Measurements from ENCODE around the gene LRRC32.

The LRRC32 gene

GRCh38 chr11:76662656-76663485, 7.7 kb downstream of the LRRC32 start:
- DNase-seq, result no peak

DNA sequence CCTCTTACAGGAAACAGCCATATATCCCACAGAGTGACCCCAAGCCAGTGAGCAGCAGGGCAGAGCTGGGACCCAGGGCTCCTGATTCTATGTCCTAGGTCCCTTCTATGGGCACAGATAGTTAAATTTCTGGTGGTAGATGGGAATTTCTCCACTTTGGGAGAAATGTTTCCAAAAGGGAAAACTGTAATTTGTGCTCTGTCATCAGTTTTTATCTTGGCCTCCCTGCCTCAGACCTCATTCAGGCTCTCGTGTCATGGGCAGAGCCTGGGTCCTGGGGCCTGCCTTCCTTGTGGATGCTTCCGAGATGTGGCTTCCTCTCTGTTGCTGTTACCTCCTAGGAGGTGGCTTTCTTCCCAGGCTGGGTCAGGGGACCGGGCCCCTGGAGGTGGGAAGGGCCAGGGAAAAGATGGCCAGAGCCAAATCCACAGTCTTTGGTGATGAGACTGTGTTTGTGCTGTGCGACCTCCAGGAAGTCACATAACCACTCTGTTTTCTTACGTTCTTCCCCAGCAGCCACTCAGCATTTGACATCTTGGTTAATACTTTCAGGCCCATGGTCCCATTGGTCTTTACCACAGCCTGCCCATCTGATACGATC, 8.6 kb downstream of the LRRC32 start:
- DNase-seq, result no peak

- no peak for DNase-seq
Observed at GRCh38 chr11:76661306-76661751, 9.2 kb downstream of the LRRC32 start.

GRCh38 chr11:76660533-76661305, 9.8 kb downstream of the LRRC32 start:
- no peak for DNase-seq

DNA sequence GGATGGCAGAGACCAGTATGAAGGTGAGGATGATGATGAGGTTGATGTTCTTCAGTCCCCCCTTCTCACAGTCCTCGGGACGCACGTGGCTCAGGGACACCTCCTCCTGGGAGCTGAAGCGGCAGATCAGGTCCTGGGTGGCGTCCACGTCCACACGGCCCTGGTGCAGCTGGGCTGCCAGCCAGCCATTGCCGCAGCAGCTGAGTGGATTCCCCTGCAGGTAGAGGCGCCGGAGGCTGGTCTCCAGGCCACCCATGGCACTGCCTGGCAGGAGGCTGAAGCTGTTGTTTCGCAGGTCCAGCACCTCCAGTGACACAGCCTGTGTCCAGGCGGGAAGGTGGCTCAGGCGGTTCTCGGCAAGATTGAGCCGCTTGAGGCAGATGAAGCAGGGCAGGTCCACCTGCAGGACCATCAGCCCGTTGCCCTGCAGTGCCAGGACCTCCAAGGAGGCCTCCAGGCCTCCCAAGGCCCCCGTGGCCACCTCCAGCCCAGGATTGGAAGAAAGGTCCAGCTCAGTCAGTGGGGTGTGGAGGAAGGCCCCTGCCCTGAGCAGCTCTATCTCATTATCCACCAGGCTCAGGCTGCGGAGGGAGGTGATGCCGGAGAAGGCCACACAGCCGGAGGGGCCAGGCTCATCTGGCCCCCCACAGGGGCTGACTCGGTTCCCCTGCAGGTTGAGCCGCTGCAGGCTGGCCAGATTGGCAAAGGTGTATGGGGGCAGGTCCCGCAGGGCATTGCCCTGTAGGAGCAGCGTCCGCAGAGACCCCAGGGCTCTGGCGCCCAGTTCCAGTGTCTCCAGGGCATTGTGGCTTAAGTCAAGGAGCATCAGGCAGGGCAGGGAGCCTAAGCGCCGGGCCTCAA, 10.6 kb downstream of the LRRC32 start:
- no peak for DNase-seq

- no peak for DNase-seq
Observed at GRCh38 chr11:76658651-76659650, 11.6 kb downstream of the LRRC32 start.

DNA sequence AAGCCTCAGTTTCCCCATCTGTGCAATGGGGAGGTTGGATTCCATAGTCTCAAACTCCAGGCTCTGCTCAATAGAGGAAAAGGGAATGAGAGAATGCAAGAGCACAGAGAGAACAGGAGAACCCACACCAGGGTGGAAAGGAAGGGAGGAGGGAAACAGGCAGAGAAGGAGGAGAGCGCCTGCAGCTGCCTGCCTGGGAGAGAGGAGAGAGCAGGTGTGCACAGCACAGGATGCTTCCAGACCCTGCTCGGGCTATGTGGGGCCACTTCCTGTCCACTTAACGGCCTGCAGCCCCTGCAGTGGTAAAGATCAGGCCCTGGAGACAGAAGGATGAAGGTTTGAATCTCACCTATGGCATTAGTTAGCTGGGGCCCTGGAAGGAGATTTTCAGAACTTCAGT, 12.3 kb downstream of the LRRC32 start:
- no peak for DNase-seq

GRCh38 chr11:76657187-76658170, 13.1 kb downstream of the LRRC32 start:
- DNase-seq, result no peak

DNA sequence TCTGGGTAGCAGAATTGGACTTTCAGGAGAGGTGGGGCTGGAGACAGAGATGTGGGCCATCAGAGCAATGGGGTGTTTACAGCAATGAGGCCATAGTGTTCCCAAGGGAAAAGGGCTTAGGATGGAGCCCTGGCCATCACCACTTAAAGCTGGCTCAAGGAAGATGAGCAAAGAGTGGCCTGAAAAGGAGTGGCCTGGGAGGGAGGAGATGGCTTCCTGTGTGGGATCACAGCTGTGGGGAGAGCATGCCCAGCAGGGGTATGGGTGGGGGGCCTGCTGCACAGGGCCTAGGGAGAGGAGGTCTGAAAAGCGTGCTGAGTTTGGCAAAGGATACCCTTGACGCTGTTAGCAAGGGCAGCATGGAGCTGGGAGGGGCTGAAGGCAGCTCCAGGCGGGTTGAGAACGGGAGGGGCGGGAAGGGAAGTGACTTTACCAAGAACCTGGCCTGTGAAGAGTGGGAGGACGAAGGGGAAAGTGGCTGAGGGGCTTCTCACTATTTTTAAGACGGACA, 13.9 kb downstream of the LRRC32 start:
- DNase-seq, result no peak

DNA sequence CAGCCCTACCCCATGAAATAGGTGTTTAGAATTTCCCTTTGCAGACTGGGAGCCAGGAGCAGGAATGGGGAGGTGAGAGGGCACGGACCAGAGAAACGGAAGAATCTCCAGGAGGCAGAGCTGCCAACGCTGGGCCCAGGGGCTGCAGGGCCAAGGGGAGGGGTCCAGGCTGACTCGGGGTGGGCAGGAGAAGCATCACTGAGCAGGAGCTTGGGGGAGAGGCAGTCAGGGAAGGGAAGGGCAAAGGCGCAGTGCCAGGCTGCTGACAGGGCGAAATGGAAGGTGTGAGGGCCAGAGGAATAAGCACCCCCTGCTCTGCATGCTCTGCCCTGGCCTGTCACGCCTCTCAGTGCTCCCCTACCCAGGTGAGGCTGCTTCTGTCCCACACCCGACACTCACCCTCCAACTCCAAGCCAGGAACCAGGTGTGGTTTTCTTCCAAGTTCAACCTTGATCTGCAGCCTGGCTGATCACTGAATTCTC, 14.5 kb downstream of the LRRC32 start:
- DNase-seq, result no peak

DNA sequence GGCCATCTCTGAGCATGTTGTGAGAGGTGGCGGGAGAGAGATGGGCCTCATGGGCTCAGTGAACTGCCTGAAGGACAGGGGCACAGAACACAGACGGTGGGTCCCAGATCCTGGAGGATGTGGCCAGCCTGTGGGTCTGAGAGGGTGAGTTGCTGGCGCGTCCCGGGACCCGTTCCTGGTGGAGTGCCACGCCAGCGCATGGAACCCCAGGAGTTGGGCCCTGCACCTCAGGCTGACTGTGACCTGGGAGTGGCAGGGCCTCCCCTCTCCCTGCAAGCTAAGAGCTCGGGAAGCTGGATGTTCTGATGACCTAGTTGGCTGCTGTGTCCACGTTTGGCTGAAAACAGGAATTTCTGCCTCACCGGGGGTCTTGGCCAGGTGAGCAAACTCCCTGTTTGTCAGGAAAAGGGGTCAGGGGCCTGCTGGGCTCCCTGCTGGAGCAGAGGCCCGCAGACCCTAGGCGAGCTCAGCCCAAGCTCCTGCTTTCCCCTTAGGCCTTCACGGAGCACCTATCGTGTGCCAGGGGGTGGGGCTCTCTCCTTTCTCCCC, 15.0 kb downstream of the LRRC32 start:
- DNase-seq, result no peak

DNA sequence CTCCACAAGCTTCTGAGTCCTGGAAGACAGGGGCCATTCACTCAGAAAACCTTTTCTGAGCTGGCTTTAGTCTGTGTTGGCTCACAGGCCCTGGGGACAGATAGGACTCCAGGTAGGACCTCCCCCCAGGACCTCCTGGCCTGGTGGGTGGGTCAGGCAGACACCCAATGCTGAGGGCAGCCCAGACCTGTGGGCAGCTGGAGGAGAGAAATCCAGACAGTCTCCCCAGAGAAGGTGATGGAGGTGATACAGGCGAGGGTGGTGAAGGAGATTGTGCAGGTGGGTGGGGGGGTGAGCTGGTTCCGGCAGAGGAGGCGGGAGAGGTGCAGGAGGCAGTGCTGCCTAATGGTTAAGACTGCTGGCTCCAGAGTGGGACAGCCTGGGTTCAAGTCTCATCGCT, 15.6 kb downstream of the LRRC32 start:
- DNase-seq, result no peak

DNA sequence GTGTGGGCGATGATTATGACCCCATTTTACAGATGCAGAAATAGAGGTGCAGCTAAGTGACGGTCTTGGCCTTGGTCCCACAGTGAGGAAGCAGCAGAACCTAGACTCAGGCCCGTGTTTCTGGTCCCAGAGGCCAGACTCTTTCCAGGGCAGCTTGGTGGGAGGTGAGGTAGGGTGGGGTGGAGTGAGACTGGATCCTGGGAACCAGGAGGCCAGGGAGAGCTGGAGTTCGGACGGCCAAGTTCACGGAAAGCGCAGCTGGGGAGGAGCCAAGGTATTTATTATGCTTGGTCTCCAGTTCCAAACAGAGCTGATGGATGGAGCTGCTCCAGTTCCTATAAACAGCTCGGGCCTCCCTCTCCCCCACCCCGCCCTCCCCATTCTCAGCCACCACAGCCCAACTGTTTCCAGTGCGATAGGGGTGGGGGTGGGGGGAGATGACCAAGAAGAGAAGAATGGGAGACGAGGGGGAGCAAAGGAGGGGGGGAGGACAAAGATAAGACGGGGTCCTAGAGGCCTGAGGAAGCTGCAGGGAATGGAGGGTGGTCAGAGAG, 16.2 kb downstream of the LRRC32 start:
- no peak for DNase-seq

DNA sequence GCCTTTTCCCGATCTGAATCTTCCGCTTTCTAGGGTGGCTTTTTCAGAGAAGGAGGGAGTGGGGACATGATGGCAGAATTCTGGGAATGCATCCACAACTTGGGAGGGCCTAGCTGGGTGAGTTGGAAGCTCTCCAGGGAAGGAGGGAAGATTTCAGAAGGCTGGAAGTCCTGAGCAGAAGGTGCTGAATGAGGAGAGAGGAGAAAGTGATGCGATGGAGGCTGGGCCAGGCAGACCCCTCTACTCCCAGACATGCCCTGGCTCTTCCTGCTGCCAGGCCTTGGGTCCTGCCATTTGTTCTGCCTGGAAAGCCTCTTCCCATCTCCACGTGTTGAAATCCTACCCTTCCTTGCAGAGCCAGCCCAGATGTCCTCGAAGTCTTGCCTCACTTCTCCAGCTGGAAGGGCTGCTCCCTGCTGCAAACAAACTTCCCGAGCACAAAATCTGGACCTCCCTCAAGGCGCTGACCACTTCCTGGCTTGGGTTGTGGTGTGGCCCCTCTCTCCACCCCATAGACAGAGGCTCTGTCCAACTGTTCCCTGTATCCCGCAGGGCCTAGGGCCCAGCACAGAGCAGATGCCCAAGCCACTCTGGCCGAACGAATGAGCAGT, 16.8 kb downstream of the LRRC32 start:
- DNase-seq, result no peak

GRCh38 chr11:76653012-76653673, 17.4 kb downstream of the LRRC32 start:
- no peak for DNase-seq

DNA sequence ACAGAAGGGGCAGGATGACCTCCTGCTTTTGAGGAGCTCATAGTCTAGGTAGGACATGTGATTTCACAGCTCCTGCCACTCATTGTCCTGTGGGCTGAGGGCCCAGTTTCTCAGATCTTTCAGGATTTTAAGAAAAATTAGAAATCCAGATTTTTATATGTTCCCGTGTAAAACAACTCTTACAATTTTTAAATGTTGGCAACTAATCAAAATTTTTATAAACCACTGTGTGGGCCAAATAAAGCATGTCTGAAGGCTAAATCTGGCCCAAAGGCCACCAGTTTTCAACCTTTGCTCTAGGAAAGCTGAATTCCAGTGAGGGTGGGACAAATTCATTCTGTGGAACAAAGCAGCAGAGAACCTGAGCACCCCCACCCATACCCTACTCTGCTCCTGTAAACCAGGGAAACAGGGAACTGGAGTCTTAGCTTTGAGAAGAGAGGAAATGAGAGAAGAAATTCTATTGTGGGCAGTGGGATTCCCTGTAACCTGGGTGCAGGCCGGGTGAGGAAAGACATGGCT, 20.6 kb downstream of the LRRC32 start:
- DNase-seq, result no peak

GRCh38 chr11:76649011-76649410, 21.5 kb downstream of the LRRC32 start:
- DNase-seq, result no peak

DNA sequence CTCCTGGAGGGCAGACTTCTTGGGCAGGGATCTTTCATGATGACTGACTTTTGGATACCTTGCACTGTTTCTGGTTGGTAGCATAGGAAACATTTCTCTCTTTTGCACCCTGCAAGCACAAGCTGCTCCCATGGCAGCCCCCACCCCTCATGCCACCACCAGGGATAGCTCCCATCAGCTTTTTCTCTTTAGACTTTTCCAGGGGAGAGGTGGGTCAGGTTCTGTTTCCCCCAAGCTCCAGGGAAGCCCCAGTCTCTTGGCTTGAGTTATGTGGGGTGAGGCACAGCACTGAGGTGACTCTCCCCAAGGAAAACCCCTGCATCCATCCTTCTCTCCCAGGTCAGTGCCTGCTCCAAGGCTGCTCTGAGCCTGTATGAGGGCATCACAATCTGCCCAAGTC, 22.5 kb downstream of the LRRC32 start:
- no peak for DNase-seq

Data from NCI-H1092 treated with DMSO at 0.1 percent for 48 hours (cell line).